MV-4-11 (cell line): ENCODE measurements around the gene ACBD6.

Source experiments
- DNase-seq: peaks from one replicate; lab custom pipeline; 2025; lab: John Stamatoyannopoulos, UW

Gene ACBD6

DNA sequence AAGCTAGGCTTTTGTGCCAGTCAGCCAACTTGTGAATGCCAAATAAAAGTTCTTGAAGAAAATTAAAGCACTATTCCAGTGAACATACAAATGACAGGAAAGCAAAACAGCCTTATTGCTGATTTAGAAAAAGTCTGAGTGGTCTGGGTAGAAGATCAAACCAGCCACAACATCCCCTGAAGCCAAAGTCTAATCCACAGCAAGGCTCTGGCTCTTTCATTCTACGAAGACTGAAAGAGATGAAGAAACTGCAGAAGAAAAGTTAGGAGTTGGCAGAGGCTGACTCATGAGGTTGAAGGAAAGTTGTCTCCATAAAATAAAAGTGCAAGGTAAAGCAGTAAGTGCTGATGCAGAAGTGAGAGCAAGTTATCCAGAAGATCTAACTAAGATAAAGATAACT lies 206.4 kb downstream of the ACBD6 start:
- no peak for DNase-seq

DNA sequence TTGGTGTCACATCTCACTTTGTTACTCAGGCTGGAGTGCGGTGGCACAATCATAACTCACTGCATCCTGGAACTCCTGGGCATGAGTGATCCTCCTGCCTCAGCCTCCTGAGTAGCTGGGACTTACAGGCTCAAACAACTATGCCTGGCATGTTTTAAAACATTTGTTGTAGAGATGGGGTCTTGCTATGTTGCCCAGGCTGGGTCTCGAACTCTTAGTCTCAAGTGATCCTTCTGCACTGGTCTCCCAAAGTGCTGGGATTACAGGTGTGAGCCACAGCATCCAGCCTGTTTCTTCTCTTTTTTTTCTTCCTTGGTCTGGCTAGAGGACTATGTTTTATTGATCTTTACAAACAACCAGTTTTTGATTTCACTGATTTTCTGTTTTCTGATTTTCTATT lies 207.7 kb downstream of the ACBD6 start:
- no peak for DNase-seq

DNA sequence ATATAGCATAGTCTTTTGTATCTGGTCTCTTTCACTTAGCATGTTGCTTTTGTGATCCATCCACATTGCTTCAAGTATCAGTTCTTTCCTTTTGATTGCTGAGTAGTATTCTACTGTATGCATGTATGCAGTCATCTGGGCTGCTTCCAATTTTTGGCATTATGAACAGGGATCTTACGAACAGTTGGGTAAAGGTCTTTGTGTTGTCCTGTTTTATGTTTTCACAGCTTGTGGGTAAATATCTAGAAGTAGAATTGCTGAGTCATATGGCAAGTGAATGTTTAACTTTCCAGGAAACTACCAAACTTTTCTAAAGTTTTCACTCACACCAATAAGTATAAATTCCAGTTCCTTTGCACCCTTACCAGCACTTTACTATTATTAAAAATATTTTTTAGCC lies 211.4 kb downstream of the ACBD6 start:
- no peak for DNase-seq

DNA sequence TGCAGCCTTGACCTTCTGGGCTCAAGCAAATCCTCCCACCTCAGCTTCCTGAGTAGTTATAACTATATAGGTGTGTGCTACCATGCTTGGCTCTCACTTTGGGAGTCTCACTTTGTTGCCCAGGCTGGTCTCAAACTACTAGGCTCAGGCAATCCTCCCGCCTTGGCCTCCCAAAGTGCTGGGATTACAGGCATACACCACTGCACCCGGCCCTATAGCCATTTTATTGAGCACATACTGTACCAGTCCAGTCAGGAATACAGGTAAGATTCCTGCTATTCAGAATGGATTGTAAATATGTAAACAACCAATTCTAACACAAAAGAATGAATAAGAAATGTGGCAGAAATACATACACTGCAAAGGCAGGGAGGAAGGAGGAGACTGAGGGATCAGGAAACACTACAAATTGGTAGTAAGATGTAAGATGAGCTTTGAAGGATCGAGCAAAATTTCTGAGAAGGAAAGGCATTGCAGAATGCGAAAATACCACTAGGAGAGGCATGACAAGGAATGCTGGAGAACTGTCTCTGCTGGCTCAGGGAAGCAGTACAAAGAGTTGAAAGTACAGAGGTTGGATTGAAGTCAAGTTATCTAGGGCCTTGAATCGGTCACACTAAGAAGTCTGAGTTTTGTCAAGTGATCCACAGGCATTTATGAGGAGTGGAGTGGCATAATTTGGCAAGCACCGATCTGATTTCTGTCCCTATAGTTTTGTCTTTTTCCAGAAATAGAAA lies 211.9 kb downstream of the ACBD6 start:
- DNase-seq, result no peak

DNA sequence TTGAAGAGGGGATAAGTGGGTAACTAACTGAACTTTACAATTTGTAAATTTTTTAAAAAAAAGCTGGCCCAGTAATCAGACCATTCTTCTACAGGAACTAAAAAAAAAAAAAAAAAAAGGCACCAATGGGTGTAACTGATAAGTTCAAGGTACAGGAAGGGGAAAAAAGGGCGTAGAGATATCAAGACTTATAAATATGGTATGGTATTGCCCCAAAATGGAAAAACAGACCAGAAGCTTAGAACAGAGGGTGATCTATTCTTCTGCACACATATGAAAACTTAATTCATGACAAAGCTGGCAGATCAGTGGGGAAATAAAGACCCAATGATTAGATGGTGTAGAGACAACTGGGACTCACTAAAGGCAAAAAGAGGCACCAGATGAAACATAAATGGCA lies 213.4 kb downstream of the ACBD6 start:
- no peak for DNase-seq

DNA sequence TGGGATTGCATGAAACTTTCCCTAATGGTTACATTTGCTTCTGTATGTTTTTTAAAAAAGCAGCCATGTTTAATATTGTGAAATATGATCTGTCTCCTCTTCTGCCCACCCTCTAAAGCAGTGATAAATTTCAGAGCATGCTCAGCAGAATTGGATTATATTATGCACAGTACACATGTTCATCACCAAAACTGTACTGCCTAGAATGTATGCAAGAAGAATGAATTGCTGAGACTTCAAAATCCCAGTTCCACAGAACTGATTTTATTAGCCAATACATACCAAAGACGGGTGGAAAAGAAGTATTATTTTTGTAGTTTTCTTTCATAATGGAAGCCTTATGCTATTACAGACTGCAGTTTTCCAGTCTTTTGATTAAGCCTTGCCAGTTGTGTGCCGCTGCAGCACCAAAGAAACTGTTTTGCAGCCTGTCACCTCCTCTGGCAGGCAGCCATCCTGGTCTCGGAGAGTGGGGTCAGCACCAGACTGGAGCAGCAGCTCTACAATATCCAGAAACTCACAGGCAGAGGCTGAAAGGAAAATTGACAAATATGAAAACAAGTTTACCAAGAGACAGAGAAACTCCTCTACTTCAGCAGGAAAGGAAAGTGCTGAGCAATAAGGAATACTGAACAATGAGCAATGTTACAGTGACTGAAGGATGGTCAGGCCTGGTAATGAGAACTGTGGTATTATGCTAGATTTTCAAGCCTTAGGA lies 214.2 kb downstream of the ACBD6 start:
- DNase-seq, result no peak

DNA sequence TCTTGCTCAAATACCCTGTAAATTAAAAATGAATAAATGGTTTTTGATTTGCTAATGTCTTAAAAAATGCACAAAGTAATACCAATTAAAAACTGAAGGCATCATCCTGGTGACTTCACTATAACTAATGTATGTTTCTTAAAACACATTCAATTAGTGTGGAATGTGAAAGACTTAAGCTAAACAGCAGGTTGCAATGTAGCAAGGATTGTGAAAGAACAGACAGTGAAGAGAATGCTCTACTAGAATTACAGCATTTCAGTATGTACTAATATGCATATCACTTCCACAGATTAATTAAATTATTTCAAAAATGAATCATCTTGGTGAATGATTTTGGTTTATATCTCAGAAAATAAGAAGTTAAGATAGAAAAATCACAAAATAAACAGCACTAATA lies 216.0 kb downstream of the ACBD6 start:
- DNase-seq, result no peak

DNA sequence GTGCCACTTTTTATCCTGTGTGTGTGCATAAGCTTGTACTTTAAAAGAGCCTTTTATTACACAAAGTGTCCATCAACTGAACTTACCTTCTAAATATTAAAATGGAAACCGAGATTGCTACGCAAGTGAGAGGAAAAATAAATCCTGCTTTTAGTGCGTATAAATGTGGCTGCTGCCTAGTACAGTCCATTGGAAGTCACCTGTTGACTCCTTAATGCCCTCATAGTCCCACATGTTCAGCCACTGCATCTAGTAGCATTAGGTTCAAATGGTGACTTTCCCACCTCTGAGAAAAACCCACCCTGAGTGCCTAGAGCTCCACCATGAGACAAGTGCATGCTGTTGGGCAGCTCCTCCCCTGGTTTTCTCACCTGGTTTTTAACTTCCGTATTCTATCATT lies 219.3 kb downstream of the ACBD6 start:
- DNase-seq, result no peak

DNA sequence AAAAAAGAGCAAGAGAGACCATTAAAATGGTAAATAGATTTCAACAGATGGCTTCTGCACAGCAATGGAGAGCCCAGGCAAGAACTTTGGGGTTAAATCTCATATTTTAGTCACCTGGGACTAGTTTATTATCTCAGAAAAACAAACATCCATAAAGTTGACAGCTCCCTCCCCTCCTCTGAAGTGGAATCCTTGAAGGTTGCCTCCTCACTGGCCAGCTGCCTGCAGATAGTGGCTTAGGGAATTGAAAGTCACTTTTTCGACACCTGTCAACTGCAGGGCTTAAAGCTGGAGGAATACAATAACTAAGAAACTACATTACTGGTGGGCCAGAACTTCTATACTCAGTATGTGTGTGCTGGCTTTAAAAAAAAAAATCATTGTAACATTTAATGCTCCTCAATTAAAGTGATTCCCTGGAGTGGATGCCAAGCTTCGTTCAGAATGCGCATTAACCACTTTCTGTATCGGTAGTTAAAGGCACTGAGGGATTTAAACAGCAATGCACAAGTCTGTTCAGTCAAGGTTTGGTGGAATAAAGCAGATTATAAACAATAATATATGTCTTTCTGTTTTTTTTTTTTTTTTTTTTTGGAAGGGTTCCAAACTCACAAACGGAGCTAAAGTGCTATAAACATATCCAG lies 219.9 kb downstream of the ACBD6 start:
- no peak for DNase-seq

DNA sequence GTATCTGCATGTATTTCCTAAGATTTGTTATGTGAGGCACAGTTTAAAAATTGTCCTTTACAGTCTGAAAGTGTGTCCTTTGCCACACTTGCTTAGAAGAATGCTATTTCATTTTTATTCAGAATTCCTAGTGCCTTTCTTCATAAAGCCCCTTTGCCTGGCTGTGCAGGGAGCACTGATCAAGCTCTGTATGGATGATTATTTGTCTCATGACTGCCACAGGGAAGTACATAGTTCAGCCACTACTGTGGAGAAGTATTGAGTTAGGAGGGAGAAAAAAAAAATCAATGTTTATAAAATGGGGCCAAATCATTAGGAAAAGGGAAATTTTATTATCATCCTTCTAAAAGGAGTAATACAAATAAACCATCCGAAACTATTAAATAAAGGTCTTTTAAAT lies 220.9 kb downstream of the ACBD6 start:
- no peak for DNase-seq

DNA sequence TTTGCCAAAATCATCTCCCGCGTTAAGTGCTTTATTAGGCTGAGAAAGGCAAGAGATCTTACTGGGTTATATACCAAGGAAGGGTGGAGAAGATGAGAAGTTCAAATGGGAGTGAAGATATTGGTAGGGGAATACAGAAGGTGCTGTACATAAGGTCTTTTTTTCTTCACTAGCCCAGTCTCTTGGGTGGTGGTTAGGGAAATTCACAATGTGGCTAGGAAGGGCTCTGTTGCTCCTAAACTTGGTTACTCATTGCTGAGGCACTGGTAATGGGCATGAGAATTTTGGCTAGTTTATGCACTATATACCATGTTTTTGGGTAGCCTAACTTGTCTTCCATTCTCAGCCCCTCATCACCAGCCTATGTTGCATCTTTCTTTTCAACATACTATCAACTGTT lies 221.8 kb downstream of the ACBD6 start:
- no peak for DNase-seq

DNA sequence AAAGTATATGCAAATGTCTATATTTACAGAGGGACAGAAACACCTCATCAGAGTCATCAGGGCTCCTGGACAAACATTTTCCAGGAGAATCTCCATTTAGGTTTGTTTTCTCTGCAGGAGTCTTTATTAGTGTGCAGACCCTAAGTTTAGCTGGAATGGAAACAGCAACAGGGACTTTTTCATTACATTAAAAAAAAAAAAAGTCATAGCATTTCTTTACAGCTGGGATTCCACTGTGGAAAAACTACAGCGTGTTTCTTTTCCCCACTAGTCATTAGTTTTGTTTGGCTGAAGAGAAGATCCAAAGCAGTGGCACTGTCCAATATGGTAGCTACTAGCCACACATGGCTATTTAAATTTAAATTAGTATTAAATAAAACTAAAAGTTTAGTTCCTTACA lies 222.7 kb downstream of the ACBD6 start:
- DNase-seq, result no peak

DNA sequence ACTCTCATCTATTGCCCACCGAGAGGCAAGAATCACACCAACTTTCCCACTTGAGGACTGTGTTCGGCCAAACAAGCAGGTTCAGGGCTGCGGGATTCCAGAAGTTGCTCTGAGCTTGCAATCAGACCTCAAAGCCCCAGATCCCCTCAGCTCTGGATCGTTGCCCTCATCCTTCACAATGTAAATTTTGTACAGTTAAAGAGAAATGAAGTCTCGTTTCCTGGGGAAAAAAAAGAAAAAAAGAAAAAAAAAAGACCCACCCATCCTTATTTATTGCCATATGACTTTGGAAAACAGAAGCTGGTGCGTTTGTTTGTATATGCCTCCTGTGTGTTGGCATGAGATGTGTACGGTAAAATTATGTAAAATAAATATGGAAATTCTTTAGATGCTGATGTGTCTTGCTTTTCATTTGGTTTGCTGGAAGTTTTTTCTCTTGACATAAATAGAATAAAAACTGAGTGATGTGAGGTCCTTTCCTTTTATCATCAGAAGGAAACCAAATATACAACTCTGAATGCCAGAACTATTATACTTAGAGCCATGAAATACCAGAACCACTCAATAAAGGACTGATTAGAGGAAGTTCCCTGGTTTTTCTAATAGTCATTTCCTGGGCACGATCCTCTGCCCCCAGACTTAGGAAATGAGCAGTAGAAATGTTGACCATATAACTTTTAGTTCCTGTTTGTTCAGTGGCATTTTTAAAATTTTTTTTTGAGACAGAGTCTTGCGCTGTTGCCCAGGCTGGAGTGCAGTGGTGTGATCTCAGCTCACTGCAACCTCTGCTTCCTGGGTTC lies 223.6 kb downstream of the ACBD6 start:
- peak; percentile 93 for DNase-seq

DNA sequence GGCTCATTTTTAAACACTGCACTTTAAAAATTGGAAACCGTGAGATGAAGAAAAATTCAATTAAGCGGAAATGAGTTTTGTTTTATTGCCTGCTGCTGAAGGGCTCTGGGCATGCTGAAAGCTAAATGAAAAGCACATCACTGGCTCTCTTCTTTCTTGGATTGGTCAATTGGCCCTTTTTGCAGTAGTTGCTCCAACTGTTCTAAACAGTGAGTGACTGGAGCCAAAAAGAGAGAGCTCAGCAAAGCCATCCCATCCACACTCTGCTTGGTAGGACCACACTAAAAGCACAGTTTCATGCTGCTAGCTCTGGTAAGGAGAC lies 224.2 kb downstream of the ACBD6 start:
- no peak for DNase-seq

DNA sequence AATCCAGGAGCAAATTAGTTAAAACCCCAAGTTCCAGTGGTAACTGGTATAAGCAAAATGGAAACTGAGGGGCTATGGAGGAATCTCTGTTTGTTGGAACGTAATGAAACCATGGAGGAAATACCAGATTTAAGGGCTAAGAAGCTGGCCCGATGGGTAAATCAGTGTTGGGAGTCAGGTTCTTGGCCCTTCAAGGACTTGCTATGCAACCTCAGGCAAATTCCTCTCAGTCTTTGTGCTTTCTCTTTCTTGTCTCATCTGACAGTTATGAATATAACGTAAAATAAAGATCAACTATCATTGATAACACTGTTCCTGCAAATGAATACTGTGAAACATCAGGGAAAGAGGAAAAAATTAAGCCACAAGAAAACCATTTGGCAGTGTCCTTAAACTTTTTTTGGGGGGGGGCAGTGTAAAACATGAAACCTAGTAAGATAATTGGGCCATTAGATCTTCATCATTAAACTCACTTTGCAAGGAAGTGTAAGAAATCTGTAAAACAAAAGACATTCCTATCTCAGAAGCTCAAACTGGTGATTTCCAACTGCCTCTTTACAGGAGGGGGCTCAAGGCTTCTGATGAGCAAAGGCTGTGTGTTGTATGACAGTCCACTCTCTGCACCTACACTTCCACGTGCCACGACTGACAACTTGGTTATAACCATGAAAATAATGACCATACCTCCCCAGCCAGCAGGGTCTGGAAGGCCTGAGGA lies 224.7 kb downstream of the ACBD6 start:
- DNase-seq, result no peak

DNA sequence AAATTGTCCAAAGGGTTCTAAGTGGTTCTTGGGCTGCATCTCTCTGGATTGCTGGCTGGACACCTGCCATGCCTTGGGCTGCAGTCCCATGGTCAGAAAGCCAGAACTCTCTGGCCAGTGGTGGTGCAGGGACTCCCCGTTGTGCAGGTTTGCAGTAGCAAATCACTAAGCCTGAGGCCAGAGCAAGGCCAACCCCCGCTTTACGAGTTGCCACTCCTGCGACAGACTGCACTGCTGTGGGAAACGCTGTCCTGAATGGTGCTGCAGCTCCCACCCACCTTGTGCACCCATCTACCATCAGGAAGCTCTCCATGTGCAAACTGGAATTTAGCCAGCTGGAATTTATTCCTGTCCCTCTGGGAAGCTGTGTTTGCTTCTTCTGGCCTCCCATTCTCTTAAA lies 226.7 kb downstream of the ACBD6 start:
- no peak for DNase-seq

DNA sequence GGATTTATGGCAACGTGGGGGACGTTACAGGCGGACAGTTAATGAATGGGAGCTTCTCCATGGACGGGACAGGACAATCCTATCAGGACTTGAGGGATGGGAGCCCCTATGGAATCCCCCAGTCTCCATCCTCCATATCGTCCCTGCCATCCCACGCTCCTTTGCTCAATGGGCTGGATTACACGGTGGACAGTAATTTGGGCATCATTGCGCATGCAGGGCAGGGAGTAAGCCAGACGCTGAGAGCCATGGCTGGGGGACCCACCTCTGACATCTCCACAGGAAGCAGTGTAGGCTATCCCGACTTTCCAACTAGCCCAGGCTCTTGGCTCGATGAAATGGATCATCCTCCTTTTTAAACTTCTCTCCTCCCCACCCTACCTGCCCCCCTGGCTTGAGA lies 228.2 kb downstream of the ACBD6 start:
- DNase-seq, result no peak

DNA sequence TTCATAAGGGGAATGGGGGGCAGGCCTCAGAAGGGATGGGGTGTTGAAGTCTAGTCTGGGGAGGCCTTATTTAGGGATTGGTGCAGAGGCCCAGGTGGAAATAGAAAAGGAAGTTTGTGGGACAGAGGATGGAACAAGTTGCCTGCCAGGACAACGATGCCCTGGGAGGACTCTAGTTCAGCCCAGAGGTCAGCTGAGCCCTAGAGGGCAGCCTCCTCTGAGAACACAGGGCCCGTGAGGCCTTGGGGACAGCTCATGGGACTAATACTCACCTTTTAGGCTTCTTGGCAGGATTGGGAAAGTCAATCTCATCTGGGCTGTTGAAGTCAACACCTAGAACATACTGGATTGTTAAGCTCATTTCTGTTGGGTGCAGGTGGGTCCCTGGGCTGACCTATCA lies 229.3 kb downstream of the ACBD6 start:
- no peak for DNase-seq

DNA sequence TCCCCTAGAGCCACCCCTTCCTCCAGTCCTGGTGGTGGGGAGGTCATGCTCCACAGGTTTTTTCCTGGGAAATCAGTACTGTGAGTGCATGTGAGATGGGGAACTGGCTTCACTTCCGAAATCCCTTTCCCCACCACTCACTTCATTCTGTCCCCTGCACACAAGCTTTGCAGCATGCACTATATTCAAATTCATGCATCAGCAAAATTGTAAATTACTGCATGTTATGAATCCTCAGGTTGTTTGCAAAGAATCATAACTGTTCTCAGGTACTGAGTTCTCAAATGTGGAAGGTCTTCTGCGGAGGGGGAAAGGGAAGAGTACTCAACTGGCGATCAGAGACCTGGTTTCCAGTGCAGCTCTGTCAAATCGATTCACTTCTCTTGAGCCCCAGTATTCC lies 230.0 kb downstream of the ACBD6 start:
- no peak for DNase-seq

DNA sequence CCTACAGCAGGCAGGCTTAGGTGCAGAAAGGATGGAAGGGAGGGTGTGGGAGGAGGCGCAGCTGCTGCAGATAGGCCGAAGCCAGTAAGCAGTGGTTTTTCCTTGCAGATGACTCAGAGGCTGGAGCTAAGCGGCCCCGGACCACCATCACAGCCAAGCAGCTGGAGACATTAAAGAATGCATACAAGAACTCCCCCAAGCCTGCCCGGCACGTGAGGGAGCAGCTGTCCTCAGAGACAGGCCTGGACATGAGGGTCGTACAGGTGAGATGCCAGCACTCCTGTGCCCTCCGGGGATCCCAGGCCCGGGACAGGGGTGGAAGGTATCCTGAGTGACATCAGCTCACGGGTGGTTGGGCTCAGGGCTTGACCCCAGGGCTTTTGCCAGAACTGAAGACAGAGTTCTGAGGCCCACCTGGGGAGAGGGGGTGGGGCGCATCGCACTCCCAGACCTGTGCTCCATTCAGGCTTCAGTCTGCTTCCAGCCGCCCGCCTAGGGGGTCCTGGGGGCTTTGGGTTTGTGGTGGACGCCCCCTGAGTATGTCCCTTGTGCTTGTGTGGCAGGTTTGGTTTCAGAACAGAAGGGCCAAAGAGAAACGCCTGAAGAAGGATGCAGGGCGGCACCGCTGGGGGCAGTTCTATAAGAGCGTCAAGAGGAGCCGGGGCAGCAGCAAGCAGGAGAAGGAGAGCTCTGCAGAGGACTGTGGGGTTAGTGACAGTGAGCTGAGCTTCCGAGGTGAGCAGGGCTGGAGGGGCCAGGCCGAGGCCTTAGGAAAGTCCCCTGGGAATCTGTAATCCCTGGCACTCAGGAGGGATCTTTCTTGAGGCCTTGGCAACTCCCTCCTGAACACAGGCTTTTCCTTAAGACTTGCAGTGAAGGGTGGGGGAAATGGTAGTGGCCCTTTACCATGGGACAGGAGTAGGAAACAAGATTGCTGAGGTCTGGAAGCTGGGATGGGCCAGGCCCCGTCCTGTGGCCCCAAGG lies 230.8 kb downstream of the ACBD6 start:
- peak; percentile 36 for DNase-seq
